Amniotic epithelial cell (primary cell): ENCODE results near the gene C1orf198.

Experiments used
- DNase-seq: peaks from one replicate; pipeline ENCODE4 v3.0.0-alpha.2; 2010; ENCODE audit warnings: low read depth

Gene C1orf198

DNA sequence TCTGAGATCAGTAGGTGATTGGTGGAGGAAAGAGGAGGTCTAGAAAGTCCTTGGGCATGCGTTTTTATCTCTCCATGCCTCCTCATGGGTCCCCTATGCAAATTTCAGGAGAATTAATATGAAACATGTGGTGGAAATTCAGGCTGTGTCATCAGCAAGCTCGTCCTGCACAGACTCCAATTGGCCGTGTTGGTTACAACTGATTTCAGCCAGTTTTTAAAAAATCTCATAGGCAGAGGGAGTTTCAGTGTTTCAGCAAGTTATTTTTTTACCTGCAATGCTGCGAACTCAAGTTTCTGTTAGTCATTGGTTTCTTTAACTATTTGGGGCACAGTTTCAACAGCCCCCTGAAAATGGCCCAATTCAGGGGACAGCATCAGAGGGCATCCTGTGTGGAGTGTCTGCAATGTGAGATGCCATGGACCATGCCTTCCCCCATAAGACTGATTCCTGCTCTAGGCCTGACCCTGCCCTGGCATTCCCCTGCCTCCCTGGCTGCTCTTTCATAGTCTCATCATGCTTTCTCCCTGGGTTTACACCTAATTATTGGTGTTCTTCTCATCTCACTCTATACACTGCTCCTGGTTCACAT, 59.9 kb downstream of the C1orf198 start:
- DNase-seq = no peak

DNA sequence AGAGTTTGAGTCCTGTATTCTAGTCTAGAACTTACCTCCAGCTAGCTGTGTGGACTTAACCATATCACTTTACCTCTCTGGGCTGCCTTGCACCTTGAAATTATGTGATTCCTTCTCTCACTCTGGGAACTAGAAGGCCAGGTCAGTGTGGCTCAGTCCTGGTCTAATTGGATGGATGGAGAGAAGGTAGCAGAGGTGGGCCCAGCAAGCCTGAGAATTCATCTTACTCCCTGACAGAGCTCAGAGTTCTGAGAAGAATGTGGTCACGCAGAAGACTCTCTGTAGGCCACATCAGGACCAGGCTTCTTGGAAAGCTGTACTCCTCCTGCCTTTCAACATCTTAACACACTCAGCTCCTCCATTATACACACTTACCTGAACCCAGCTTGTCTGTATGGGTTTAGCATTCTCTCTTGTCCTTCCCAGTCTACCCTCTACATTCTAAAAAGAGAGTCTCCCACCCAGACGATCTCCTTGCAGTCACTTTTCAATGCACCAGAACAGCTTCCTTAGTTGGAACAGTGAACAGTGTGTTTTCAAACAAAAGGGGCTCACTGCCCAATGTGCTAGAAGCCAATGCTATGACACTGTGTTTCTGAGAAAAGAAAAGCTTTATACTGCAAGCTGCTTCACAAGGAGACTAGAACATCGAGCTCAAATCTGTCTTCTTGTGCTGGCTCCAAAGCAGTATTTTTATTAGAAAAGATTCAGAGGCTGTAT, 60.6 kb downstream of the C1orf198 start:
- DNase-seq = no peak

DNA sequence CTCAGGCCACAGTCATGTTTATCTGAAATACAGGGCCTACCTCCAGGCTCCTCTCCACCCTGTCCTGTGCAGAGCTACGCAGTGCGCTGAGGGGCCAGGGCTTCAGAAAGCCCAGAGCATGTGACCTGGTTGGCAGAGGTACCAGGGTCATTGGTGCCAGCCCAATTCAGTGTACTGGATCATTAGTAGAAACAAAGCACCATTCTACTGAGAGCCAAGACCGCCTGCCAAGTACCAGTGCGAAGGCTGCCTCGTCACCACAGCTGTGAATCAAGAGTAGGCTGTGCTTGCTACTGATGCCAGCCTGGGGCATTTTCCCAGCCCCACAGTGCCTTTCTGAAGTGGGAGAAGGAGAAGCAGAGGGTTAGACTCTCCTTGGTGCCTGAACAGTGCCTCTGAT, 61.3 kb downstream of the C1orf198 start:
- DNase-seq = no peak

DNA sequence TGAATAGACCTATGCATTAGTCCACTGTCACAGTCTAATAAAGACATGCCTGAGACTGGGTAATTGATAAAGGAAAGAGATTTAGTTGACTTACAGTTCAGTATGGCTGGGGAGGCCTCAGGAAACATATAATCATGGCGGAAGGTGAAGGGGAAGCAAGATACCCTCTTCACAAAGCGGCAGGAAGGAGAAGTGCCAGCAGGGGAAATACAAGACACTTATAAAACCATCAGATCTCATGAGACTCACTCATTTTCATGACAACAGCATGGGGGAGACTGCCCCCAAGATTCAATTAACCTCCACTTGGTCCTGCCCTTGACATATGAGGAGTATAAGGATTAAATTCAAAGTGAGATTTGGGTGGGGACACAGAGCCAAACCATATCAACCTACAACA, 61.8 kb downstream of the C1orf198 start:
- no peak for DNase-seq

DNA sequence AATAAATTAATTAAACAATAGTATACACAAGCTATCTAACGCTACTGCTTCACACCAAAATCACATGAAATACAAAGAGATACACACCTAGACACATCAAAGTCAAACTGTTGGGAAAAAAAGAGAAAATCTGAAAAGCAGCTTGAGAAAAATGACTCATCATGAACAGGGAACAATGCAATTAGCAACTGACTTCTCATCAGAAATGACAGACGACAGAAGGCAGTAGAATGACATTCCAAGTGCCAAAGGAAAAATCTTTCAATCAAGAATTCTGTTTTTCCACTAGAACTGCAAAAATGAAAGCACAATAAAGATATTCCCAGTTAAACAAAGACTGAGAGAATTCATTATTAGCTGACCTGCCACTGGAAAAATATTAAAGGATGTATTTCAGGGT, 63.9 kb downstream of the C1orf198 start:
- DNase-seq = no peak

DNA sequence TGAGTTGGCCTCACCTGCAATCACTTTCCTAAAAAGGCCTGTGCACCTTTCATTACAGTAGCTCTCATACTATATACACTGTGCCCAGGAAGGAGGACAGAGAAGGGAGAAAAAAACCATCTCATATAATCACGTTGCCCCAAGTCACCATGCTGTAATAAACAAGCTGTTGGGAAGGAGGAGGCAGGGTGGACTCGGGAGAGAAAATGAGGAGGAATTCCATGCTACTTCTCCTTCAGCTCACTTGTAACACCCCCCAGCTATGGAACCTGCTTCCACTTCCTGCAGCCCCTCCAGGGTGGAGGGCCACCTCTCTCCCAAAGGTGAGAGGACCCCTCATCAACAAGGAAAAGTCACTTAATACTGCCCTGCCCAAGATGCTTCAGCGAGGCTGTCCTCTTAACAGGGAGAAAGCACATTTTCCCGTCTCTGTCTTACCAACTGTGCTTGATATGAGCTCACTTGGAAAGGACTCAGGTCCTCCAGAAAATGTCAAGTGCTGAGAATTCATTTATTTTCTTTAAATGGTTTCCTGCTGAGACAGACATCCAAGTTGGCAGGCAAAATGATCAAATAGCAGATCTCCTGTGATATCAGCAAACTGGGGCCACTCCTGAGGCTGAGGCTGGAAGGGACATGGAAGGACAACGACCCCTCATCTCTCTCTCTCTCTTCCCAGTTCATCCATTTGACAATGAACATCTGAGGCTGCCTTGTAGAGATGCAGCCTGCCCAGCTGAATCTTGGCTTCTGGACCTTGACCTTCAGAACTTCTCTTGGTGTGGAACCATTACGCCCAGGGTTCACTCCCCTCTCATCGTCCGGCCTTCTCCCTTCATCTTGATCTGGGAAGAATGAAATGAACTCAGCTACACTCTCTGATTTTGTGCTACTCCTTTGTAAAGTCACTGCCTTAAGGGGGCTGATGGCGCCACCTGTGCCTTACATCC, 67.2 kb downstream of the C1orf198 start:
- DNase-seq = no peak

DNA sequence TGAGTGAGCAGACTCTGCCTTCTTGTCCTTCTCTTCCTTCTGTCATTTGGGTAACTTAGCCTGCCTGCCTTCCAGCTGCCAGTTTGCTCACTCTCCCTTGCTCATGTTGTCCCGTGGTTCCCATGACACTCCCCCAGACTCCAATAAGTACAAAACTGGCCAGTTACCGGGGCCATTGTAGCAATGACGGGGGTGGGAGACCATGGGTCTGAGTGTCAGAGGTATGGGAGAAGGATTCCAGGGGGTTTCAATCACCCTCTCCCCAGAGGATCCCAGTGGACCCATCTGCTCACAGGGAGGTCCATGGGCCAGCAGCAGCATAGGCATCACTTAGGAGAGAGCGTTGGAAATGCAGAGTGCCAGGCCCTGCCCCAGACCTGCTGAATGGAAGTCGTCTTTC, 69.8 kb downstream of the C1orf198 start:
- no peak for DNase-seq

DNA sequence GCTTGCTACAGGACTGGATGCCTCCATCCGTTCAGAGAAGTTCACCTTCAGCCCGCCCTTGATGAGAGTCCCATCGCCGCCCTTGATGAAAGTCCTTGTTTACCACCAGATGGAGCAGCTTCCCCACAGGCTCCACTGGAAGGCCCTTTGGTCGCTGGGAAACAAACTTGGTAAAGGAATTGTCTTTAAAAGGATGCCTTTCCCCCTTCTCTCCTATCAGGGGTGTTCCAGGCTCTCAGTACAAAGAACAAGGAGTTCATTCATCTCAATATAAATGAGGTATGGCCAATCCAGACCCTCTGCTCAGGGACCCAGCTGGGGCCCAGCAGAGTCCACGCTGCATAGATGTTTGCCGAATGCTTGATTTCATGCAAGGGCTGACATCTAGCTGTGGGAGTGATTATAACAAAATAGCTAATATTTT, 70.4 kb downstream of the C1orf198 start:
- DNase-seq = peak; percentile 57

DNA sequence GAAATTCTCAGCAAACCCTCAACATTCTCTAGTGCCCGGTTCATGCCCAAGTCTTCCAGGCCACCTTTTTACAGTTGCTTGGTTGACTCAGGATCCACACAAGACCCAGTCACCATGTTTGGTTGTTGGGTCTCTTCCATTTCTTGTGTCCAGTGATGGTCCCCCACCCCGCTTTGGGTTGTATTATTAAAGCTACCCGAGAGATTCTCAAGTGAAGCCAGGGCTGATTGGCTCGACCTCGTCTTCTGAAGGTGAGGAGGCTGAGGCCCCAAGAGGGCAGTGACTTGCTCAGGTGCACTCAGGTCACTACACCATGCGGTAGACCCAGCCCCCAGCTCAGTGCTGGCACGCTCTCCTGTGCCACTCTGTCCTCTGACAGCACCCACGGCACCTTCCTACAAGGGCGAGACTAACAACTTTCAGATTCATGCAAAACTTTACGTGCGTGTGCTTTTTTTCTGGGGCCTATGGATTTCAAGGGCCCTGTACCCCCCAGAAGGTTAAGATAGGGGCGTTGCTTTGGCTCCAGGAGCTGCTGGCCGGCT, 70.9 kb downstream of the C1orf198 start:
- DNase-seq = no peak

DNA sequence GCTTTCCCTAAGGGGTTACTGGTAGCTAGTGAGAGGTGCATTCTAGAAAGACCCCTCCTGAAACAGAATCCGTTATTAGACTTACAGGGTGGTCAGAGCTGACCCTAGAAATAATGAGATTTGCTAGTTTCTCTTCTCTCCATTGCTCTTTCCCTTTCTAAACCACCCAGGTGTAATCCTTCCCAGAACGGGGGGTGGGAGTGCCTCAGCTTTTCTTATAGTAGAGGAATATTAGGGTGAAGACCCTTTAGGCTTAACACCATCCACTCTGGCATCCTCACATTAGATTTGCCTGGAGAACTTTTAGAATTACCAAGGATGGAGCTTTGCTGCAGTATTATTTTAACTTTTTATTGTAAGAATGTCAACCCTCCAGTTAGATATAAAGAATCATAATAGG, 71.7 kb downstream of the C1orf198 start:
- no peak for DNase-seq

DNA sequence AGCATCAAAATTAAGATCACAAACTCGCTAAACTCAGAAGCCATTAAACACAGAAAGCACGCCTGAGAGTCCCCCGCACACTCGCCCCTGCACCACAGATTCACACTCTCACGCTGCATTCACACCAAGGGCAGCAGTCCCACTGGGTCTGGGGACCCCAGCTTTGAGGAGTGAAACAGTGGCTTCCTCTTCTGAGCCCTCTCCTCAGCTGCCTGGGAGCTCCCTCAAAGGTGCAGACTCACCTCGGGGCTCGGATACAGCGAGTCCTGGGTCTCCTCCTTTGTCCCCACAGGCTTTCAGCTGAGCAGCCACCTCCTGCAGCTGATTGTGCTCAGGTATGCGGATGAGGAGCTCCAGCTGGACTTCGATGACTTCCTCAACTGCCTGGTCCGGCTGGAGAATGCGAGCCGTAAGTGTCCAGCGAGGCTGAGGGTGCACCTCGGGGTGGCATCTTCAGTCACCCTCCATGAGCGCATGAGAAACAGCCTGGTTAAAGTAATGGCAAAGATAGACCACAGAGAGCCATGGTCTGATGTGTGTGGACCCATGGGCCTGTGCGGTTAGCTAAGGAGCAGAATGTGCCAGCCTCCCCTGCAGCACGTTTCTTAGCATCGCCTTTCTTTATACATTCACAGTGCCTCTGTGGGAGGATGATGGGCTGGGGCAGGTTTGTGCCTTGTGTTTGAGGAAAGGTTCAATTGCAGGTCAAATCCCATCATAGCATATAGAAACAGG, 73.3 kb downstream of the C1orf198 start:
- DNase-seq = no peak

DNA sequence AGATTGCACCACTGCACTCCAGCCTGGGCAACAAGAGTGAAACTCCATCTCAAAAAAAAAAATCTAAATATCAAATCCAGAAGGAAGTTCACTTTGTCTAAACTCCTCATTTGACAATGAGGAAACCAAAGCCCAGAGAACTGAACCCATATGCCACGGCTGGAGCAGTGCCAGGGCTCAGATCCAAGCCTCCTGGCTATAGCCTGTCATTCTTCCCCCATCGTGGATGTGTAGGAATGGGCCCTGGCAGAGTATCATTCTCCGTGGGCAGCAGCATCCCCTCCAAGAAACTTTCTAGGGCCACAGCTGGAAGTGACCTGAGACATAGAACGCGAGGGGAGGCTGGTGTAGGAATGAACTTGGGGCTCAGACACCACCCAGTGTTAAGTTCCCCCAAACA, 73.9 kb downstream of the C1orf198 start:
- DNase-seq = no peak

DNA sequence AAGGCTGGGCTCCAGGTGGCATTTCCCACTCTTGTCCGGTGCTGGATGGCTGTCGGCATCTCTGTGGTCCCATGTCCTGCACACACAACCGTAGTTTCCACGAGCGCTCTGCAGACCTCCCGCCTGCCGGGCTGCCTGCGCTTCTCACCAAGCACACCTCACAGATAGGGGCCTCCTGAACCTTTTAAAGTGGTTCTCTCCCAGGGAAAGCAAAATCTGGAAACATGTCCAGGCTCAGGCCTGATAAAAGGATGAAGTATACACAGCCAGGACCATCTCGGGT, 74.9 kb downstream of the C1orf198 start:
- DNase-seq = no peak

DNA sequence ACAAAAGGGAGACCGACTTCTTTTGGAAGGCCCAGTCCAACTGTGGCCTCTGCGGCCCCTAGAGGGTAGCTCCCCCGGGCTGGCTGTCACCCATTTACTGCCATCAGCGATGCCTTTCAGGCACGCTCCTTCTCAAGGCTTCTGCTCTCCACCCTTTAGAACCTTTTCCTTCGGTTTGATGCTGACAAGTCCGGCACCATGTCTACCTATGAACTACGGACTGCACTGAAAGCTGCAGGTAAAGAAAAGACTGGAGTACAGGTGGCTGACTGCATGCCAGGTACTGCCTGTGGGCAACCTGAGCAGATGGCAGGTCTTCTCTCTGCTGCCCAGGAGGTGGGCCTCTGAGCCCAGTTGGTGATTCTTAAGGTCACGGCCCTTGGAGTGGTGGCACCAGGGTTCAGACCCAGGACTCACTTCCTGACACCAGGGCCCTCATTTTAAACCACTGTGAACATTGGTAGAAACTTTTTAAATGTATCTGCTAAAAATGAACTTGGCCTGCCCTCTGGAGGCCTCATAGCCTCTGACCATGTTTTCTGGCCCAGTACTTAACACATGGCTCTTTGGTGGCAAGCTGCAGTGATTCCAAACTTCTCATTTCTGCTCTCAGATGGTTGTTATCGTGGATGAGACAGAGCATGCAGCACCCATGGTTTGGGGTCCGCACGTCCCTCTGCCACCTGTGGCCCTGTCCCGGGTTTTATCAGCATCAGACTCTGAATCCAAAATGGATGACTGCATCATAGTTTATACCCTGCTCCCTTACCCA, 75.4 kb downstream of the C1orf198 start:
- DNase-seq = peak; percentile 11

DNA sequence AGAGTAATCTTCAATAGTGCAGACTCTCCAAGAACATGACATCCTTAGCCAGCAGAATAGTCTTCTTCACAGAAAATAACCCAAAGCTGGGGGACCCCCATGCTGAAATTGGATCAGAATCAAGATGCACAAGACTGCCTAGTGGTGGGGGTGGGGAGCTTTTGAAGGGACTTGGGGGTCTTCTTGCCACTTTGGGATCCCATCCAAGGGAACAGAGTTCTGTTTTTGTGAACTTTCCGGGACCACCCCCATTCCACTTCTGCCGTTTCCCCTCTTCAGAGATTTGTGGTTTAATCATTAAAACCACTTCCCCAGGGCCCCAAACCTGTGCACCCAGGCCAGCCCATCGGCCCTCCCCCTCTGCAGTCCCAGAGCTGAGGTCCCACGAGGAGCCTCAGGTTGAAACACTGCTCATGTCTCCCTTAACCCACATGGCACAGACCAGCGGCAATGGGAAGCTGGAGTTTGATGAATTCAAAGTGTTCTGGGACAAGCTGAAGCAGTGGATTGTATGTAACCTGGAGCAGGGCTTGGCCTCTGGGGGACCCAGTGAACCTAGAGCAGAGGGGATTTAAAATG, 76.2 kb downstream of the C1orf198 start:
- DNase-seq = no peak

DNA sequence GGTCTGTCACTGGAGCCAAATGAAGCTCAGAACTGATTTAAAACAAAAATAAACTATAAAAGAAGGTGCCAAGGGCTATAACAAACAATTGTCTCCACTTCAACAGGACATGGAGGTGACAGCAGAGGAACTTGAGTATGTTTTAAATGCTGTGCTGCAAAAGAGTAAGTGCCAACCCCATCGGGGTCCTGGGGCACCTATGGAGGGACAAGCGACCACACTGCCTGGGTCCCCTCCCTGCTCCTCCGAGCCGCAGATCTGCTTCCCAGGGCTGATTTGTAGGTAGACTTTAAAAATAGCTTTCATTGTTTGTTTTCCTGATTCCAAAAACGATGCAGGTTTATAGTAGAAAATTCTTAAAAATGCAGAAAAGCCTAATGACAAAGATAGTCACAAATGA, 78.3 kb downstream of the C1orf198 start:
- DNase-seq = no peak

DNA sequence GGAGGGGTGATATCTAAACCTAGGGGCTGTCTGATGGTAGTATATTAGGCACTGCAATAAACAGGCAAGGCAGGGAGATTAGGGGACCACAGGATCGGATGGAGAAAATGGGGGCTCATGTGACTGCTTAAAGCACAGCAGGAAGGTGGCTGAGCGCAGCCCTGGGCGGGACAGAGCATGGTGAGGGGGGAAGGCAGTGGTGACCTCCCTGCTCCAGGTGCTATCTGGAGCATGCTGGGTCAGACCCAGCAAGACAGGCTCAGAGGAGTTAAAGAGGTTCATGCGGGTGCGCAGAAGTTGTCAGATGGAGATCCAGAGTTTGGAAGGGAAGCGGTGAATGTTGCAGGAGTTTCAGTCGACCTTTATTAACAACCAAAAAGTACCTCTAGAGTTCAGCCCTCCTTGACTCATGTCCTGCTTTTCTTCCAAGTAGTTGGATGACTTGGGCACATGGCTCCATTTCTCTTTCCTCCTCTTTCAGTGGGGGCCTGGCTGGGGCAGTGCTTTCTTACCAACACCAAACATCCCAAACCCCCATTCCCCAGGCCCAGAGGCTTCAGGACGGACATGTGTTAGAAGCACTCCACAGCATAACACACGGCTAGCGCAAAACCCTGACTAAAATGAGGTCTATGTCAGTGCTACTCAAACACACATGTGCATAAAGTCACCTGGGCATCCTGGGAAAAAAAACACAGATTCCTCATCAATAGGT, 79.6 kb downstream of the C1orf198 start:
- DNase-seq = no peak

DNA sequence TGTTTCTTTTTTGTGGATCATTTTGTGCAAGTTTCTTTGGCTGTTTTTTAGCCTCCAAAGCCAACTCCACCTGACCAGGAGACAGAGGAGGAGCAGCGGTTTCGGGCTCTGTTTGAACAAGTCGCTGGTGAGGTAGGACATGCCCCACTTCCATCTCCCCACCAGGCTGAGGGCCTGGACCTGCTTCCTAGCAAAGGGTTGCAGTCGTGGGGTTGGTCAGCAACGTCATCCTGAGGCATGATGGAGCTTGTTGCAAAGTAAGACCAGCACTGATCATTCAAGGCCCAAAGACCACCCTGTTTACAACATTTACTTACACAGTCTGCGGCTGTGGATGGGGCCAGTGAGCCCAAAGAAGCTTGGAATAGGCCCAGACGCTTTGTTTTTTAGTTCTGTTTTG, 80.8 kb downstream of the C1orf198 start:
- DNase-seq = no peak
